H1 (cell line): Measurements from ENCODE around the gene CCR9. TPM values are rescaled to one million over a fixed set of nuclear protein-coding genes. Genes with fewer than 3 reads are reported as not detected.

Experiments used
- CTCF ChIA-PET: fragments of 300-600 bp; sonication (Branson Sonifier 250); formaldehyde crosslinking; loops from one replicate; lab custom pipeline; 2021; ENCODE audit not compliant: partially characterized antibody; lab: Charles Lee
- POLR2A ChIA-PET: fragments of 300-600 bp; sonication (Branson Sonifier 250); formaldehyde crosslinking; loops from one replicate; lab custom pipeline; 2021; ENCODE audit warnings: inconsistent platforms; ENCODE audit not compliant: partially characterized antibody; lab: Charles Lee
- DNase-seq, 2 experiments: peaks; one replicate each; pipeline versions ENCODE4 v3.0.0 to v3.0.0-alpha.2; 2010 to 2022; ENCODE audit warnings: low spot score in 2 of 2, low read depth in 1 of 2, mixed read lengths in 1 of 2
- FAIRE-seq: peaks from 2 replicates; lab custom pipeline; 2011; peaks lifted over from hg19 to GRCh38; lab: Jason Lieb, UNC
- H2AFZ ChIP-seq: 2 replicates; pipeline ENCODE4 v1.8.1; 2012; ENCODE audit warnings: low read length, inconsistent platforms
- H2AK5ac ChIP-seq: 2 replicates; pipeline ENCODE4 v1.6.1; 2013; ENCODE audit warnings: low read depth, low read length
- H2BK120ac ChIP-seq: replicated peaks from 2 replicates; pipeline ENCODE3; 2013; ENCODE audit warnings: low read depth, low read length, inconsistent platforms
- H2BK12ac ChIP-seq: 2 replicates; pipeline ENCODE4 v1.6.1; 2013; ENCODE audit warnings: low read depth, low read length
- H2BK15ac ChIP-seq: 2 replicates; pipeline ENCODE4 v1.6.1; 2013; ENCODE audit warnings: low read length
- H2BK20ac ChIP-seq: 2 replicates; pipeline ENCODE4 v1.6.1; 2013; ENCODE audit warnings: low read length
- H2BK5ac ChIP-seq: 2 replicates; pipeline ENCODE4 v1.6.1; 2013; ENCODE audit warnings: low read depth, low read length
- H3K14ac ChIP-seq: 2 replicates; pipeline ENCODE4 v1.6.1; 2013; ENCODE audit warnings: inconsistent platforms; ENCODE audit not compliant: insufficient read length
- H3K18ac ChIP-seq: 2 replicates; pipeline ENCODE4 v1.6.1; 2013; ENCODE audit warnings: low read length; ENCODE audit errors: extremely low read depth
- H3K23ac ChIP-seq: 2 replicates; pipeline ENCODE4 v1.6.1; 2013; ENCODE audit warnings: inconsistent platforms; ENCODE audit not compliant: insufficient read length
- H3K23me2 ChIP-seq: 2 replicates; pipeline ENCODE4 v1.6.1; 2013; ENCODE audit warnings: low read depth, low read length
- H3K27ac ChIP-seq: 2 replicates; pipeline ENCODE4 v1.6.1; 2011; ENCODE audit warnings: low read depth, low read length, inconsistent platforms
- H3K27me3 ChIP-seq, 4 experiments: replicated peaks in 1 of 4; 1 replicate in 1 of 4; 2 replicates in 3 of 4; pipeline versions ENCODE4 v1.6.1 to v1.8.1; 2011 to 2013; ENCODE audit warnings: low read length in 3 of 4, mild to moderate bottlenecking in 3 of 4, inconsistent platforms in 2 of 4, mixed read lengths in 2 of 4, moderate library complexity in 1 of 4; ENCODE audit not compliant: control insufficient read depth in 3 of 4, insufficient read depth in 3 of 4; ENCODE audit errors: extremely low read depth in 1 of 4
- H3K36me3 ChIP-seq, 4 experiments: 2 replicates each; pipeline versions ENCODE4 v1.6.1 to v1.8.1; 2011 to 2013; ENCODE audit warnings: mild to moderate bottlenecking in 4 of 4, low read length in 3 of 4, moderate library complexity in 2 of 4, control low read depth in 1 of 4, inconsistent platforms in 1 of 4; ENCODE audit not compliant: insufficient read depth in 4 of 4, control insufficient read depth in 2 of 4
- H3K4ac ChIP-seq: replicated peaks from 2 replicates; pipeline ENCODE3; 2013; ENCODE audit warnings: low read length, low read depth, mixed read lengths, inconsistent platforms; ENCODE audit not compliant: insufficient read length
- H3K4me1 ChIP-seq, 4 experiments: replicated peaks in 1 of 4; 1 replicate in 1 of 4; 2 replicates in 3 of 4; pipeline versions ENCODE4 v1.6.1 to v1.8.1; 2011 to 2013; ENCODE audit warnings: low read length in 3 of 4, inconsistent platforms in 2 of 4, mixed read lengths in 1 of 4; ENCODE audit not compliant: insufficient read depth in 4 of 4, control insufficient read depth in 3 of 4
- H3K4me2 ChIP-seq, 2 experiments: 2 replicates each; pipeline versions ENCODE4 v1.6.1 to v1.8.1; 2011 to 2013; ENCODE audit warnings: low read depth in 2 of 2, low read length in 2 of 2, control low read depth in 1 of 2, inconsistent platforms in 1 of 2, mild to moderate bottlenecking in 1 of 2; ENCODE audit not compliant: insufficient read depth in 1 of 2
- H3K4me3 ChIP-seq, 4 experiments: fragments of 200-600, 300-600 bp in 1 of 4; sonication (generic), shearing (Covaris generic), sonication (Bioruptor Twin) in 1 of 4; 2 replicates each; pipeline versions ENCODE4 v1.5.1 to v1.8.1; 2011 to 2016; ENCODE audit warnings: low read length in 4 of 4, low read depth in 3 of 4, control low read depth in 2 of 4, inconsistent platforms in 2 of 4, mild to moderate bottlenecking in 2 of 4, mixed read lengths in 1 of 4, moderate library complexity in 1 of 4; ENCODE audit not compliant: insufficient read depth in 2 of 4; ENCODE audit errors: extremely low read depth in 1 of 4
- H3K56ac ChIP-seq: replicated peaks from 2 replicates; pipeline ENCODE3; 2013; ENCODE audit warnings: low read depth, mild to moderate bottlenecking, mixed read lengths, low read length, inconsistent platforms; ENCODE audit not compliant: insufficient read length
- H3K79me1 ChIP-seq: 2 replicates; pipeline ENCODE4 v1.6.1; 2013; ENCODE audit warnings: low read depth, low read length, control low read depth
- H3K79me2 ChIP-seq, 2 experiments: 2 replicates each; pipeline versions ENCODE4 v1.6.1 to v1.8.1; 2012 to 2013; ENCODE audit warnings: low read length in 2 of 2, mild to moderate bottlenecking in 2 of 2, inconsistent platforms in 1 of 2; ENCODE audit not compliant: insufficient read depth in 2 of 2, control insufficient read depth in 1 of 2
- H3K9ac ChIP-seq, 4 experiments: replicated peaks in 1 of 4; 1 replicate in 1 of 4; 2 replicates in 3 of 4; pipeline versions ENCODE4 v1.6.1 to v1.8.1; 2011 to 2013; ENCODE audit warnings: low read depth in 3 of 4, low read length in 3 of 4, control low read depth in 2 of 4, mild to moderate bottlenecking in 2 of 4, moderate library complexity in 2 of 4, inconsistent platforms in 1 of 4; ENCODE audit errors: extremely low read depth in 1 of 4
- H3K9me3 ChIP-seq, 2 experiments: 2 replicates each; pipeline versions ENCODE4 v1.6.1 to v1.8.1; 2012 to 2013; ENCODE audit warnings: mild to moderate bottlenecking in 2 of 2, moderate library complexity in 2 of 2, control low read depth in 1 of 2, inconsistent platforms in 1 of 2, low read depth in 1 of 2, low read length in 1 of 2, mixed read lengths in 1 of 2; ENCODE audit not compliant: insufficient read depth in 2 of 2
- H4K20me1 ChIP-seq, 2 experiments: replicated peaks in 1 of 2; 2 replicates each; pipeline versions ENCODE3 to v1.8.1; 2011 to 2013; ENCODE audit warnings: inconsistent platforms in 2 of 2, low read length in 2 of 2, mild to moderate bottlenecking in 1 of 2; ENCODE audit not compliant: insufficient read depth in 2 of 2, control insufficient read depth in 1 of 2
- H4K5ac ChIP-seq: 2 replicates; pipeline ENCODE4 v1.6.1; 2013; ENCODE audit warnings: low read length, low read depth, mixed read lengths, inconsistent platforms; ENCODE audit not compliant: insufficient read length
- H4K8ac ChIP-seq: 2 replicates; pipeline ENCODE4 v1.8.0; 2013; ENCODE audit warnings: mild to moderate bottlenecking, moderate library complexity, low read length, inconsistent platforms; ENCODE audit not compliant: insufficient read depth; ENCODE audit errors: extremely low read depth
- H4K91ac ChIP-seq: replicated peaks from 2 replicates; pipeline ENCODE3; 2013; ENCODE audit warnings: low read length, mixed read lengths, inconsistent platforms; ENCODE audit not compliant: insufficient read length
- CTCF ChIP-seq, 3 experiments: IDR thresholded peaks; 1 replicate in 2 of 3; 2 replicates in 1 of 3; pipeline versions ENCODE4 v1.5.1 to v1.6.1; 2011; ENCODE audit warnings: low read length in 3 of 3, mild to moderate bottlenecking in 3 of 3, inconsistent platforms in 2 of 3, low read depth in 1 of 3, moderate library complexity in 1 of 3; ENCODE audit not compliant: insufficient read depth in 1 of 3; ENCODE audit errors: control extremely low read depth in 1 of 3
- EP300 ChIP-seq, 2 experiments: IDR thresholded peaks; 1 replicate in 1 of 2; 2 replicates in 1 of 2; pipeline ENCODE4 v1.6.1; 2011 to 2012; ENCODE audit warnings: low read depth in 2 of 2, low read length in 2 of 2, mild to moderate bottlenecking in 2 of 2, borderline replicate concordance in 1 of 2, inconsistent platforms in 1 of 2, moderate library complexity in 1 of 2
- GTF2F1 ChIP-seq: IDR thresholded peaks from 2 replicates; pipeline ENCODE4 v1.6.1; 2012; ENCODE audit warnings: low read depth, low read length, improper control_type of control experiment, borderline replicate concordance
- KDM4A ChIP-seq: IDR thresholded peaks from one replicate; pipeline ENCODE4 v1.7.1; 2012; ENCODE audit warnings: low read depth, mild to moderate bottlenecking, moderate library complexity, low read length, inconsistent platforms; ENCODE audit not compliant: severe bottlenecking
- POLR2A ChIP-seq, 2 experiments: IDR thresholded peaks; 1 replicate in 1 of 2; 2 replicates in 1 of 2; pipeline ENCODE4 v1.6.1; 2011; ENCODE audit warnings: low read depth in 2 of 2, low read length in 2 of 2, mild to moderate bottlenecking in 2 of 2; ENCODE audit errors: control extremely low read depth in 1 of 2
- SIX5 ChIP-seq: IDR thresholded peaks from 2 replicates; pipeline ENCODE4 v1.6.1; 2011; ENCODE audit warnings: mild to moderate bottlenecking, low read depth, low read length
- TAF7 ChIP-seq: optimal IDR thresholded peaks from 2 replicates; pipeline ENCODE3; 2011; ENCODE audit warnings: low read depth, mild to moderate bottlenecking, inconsistent platforms, low read length, moderate library complexity, borderline replicate concordance
- WGBS, 2 experiments: shearing (Covaris generic) in 1 of 2; methylation state at CpG; one replicate each; pipeline versions ENCODE4 v1.1.6 to v1.1.7; 2013 to 2015; ENCODE audit warnings: low lambda C conversion rate in 2 of 2, mixed read lengths in 2 of 2, inconsistent platforms in 1 of 2, low coverage in 1 of 2, missing lambda C conversion rate in 1 of 2; ENCODE audit not compliant: insufficient replicate concordance in 2 of 2, insufficient coverage in 1 of 2, insufficient read length in 1 of 2; ENCODE audit errors: extremely low coverage in 1 of 2, missing lambda C conversion rate in 1 of 2; 5-methylcytosine and 5-hydroxymethylcytosine counted together
- polyA plus RNA-seq, 7 experiments: library from polyadenylated mRNA; depleted of rRNA in 3 of 7; stranded (reverse) in 5 of 7; unstranded in 2 of 7; fragments of >200 nt in 5 of 7; fragments of 200-250 nt in 2 of 7; gene quantifications; 1 replicate in 5 of 7; 2 replicates in 1 of 7; 4 replicates in 1 of 7; pipeline versions ENCODE4 v1.2.1 to v1.2.3, GENCODE V29; 2011 to 2013; ENCODE audit warnings: missing spikeins in 2 of 7, mixed read lengths in 2 of 7
- total RNA-seq: library from RNA; stranded (reverse); fragmentation: NEBNext Ultra II Directional; extraction: Animal tissue kit (Norgen Biotek cat#: 25700); gene quantifications from 2 replicates; pipeline ENCODE4 v1.2.1, GENCODE V29; 2021

CCR9 gene
- total and polyA plus RNA-seq, 2 of the 8 experiments (the other 6 are each of a cell fraction or from before 2014, with no cell fraction given): not detected

GRCh38 chr3:45948881-45949280 is 62.5 kb downstream of the CCR9 start:
- H3K4me2 ChIP-seq: no peak overlapping the region
- no peaks in the 10 kb centered on the region for H3K23me2 ChIP-seq
- no peak overlapping the region for H3K4me3 ChIP-seq
- no peak overlapping the region for H2BK20ac ChIP-seq
- ChIA-PET POLR2A (no interaction called here), CTCF (interaction anchor here (1.1 to 1.4 kb wide), 2 partner anchors 10 to 21 kb away, joined by 3 read pairs; no protein-coding TSS in a partner anchor)
- TF ChIP-seq TAF7 (no peak), CTCF (IDR thresholded peaks at IDR 0.05; ENCODE audit: control extremely low read depth in 1 of 3, insufficient read depth in 1 of 3, low read depth in 1 of 3, low read length in 3 of 3) (no peak), EP300 (IDR thresholded peaks at IDR 0.05; ENCODE audit: borderline replicate concordance in 1 of 2, low read depth in 2 of 2, low read length in 2 of 2) (no peak), SIX5 (no peak), KDM4A (no peak), GTF2F1 (no peak), POLR2A (IDR thresholded peaks at IDR 0.05; ENCODE audit: control extremely low read depth in 1 of 2, low read depth in 2 of 2, low read length in 2 of 2) (no peak)
- H2BK5ac ChIP-seq: no peak overlapping the region
- no peak overlapping the region for H2AFZ ChIP-seq
- no peaks in the 10 kb centered on the region for H3K9me3 ChIP-seq
- no peak overlapping the region for H3K18ac ChIP-seq
- H3K36me3 ChIP-seq: peaks cover 8 to 57% (median 49%) of the 10 kb centered on the region in 4 experiments; a peak in 7 of 8 replicates
- H3K27me3 ChIP-seq: no peaks in the 10 kb centered on the region
- H3K4me1 ChIP-seq: no peaks in the 10 kb centered on the region
- DNase-seq: no peak
- no peak overlapping the region for H4K5ac ChIP-seq
- no peak overlapping the region for H2BK15ac ChIP-seq
- no peak for FAIRE-seq
- no peak overlapping the region for H4K91ac ChIP-seq
- no peak overlapping the region for H2BK12ac ChIP-seq
- H3K14ac ChIP-seq: no peak overlapping the region
- H3K79me1 ChIP-seq: no peaks in the 10 kb centered on the region
- no peak overlapping the region for H3K9ac ChIP-seq
- 95% methylated on average over 6 of the region's 6 CpGs; no CpG with 5 or more reads in 1 of the 2 experiments for WGBS, 2 experiments
- H3K56ac ChIP-seq: no peak overlapping the region
- H3K23ac ChIP-seq: no peak overlapping the region
- H2BK120ac ChIP-seq: no peak overlapping the region
- no peaks in the 10 kb centered on the region for H3K79me2 ChIP-seq
- no peak overlapping the region for H2AK5ac ChIP-seq
- no peak overlapping the region for H3K4ac ChIP-seq
- H3K27ac ChIP-seq: no peak overlapping the region
- no peak overlapping the region for H4K8ac ChIP-seq
- peaks cover 0 to 4% of the 10 kb centered on the region in 2 experiments for H4K20me1 ChIP-seq
